ENCODE measurements around the gene PMVK. TPM values are rescaled to one million over a fixed set of nuclear protein-coding genes. Genes with fewer than 3 reads are reported as not detected.
A peak's percentile ranks its signal among the peaks of the same experiment; 100 is the strongest.

PMVK gene
- total and polyA plus RNA-seq, 2 of the 4 experiments (the other 2 are of a cell fraction), result 9.0 to 28.1 TPM

- no peak overlapping the region for H3K4me3 ChIP-seq (ENCODE audit: insufficient read depth, low read depth, low read length)
- intact Hi-C loops (cut with micrococcal nuclease), result no loop called here
- CTCF ChIA-PET, result no interaction called here
Measured at GRCh38 chr1:154906621-154907081, 29.9 kb downstream of the PMVK start.

More at GRCh38 chr1:154906621-154907081, 29.9 kb downstream of the PMVK start:
- no peaks in the 10 kb centered on the region; the same call in 1 of the 2 replicates for H3K4me1 ChIP-seq (ENCODE audit: control insufficient read depth, insufficient read depth, low read length)
- H3K18ac ChIP-seq (ENCODE audit: low read depth, low read length), result no peak overlapping the region
- 96% methylated on average over 4 of the region's 7 CpGs; no CpG with 5 or more reads in 1 of the 2 experiments for WGBS, 2 experiments (ENCODE audit: extremely low coverage in 2 of 2, insufficient read length in 1 of 2)
- H2BK120ac ChIP-seq (ENCODE audit: low read depth, low read length), result no peak overlapping the region
- no peak overlapping the region for H2BK20ac ChIP-seq (ENCODE audit: low read depth, low read length)
- H4K20me1 ChIP-seq (ENCODE audit: insufficient read depth, low read length), result no peaks in the 10 kb centered on the region
- peak overlapping the region; percentile 23 for H2AK9ac ChIP-seq (replicated peaks; ENCODE audit: low read depth, low read length, poor library complexity)
- DNase-seq, result no peak
- H3K23ac ChIP-seq (ENCODE audit: low read depth, low read length), result no peak overlapping the region
- H3K9me1 ChIP-seq (ENCODE audit: insufficient read depth, low read length), result no peaks in the 10 kb centered on the region
- H3K4ac ChIP-seq (ENCODE audit: low read depth, low read length), result no peak overlapping the region
- no peak overlapping the region for H4K5ac ChIP-seq (ENCODE audit: low read depth, low read length)
- no peak overlapping the region for H2BK15ac ChIP-seq (ENCODE audit: low read depth, low read length)
- H4K8ac ChIP-seq (ENCODE audit: low read depth in 2 of 2, low read length in 2 of 2), result no peak overlapping the region
- in situ Hi-C loops (cut with MboI; ENCODE audit: low sequenced_read_pairs), result no loop called here
- no peaks in the 10 kb centered on the region for H3K79me1 ChIP-seq (ENCODE audit: low read depth in 1 of 2, low read length in 2 of 2)
- H3K27me3 ChIP-seq (ENCODE audit: control insufficient read depth, insufficient read depth, low read length), result peaks cover 30% of the 10 kb centered on the region
- no peak overlapping the region for H4K91ac ChIP-seq (ENCODE audit: insufficient read depth, low read depth, low read length)
- H3K27ac ChIP-seq (ENCODE audit: insufficient read depth, low read length), result no peak overlapping the region
- no peak overlapping the region for H2BK5ac ChIP-seq (ENCODE audit: low read depth, low read length, poor library complexity, severe bottlenecking)
- ATAC-seq (ENCODE audit: low read depth), result no peak
- POLR2A ChIA-PET (ENCODE audit: unreplicated experiment), result no interaction called here
- no peak overlapping the region for H3K4me2 ChIP-seq (ENCODE audit: low read depth, low read length)
- H2AFZ ChIP-seq (replicated peaks; ENCODE audit: low read length, poor library complexity), result no peak overlapping the region
- no peak overlapping the region for H2AK5ac ChIP-seq (ENCODE audit: low read depth, low read length)
- H3K9ac ChIP-seq (ENCODE audit: low read depth, low read length), result no peak overlapping the region
- BruUV-seq (replicated peaks), result no TSS peak
- dilution Hi-C loops (cut with HindIII; ENCODE audit: low sequenced_read_pairs, unreplicated experiment), result no loop called here
- H3K36me3 ChIP-seq (ENCODE audit: control insufficient read depth, insufficient read depth, low read length), result no peaks in the 10 kb centered on the region
- no peak overlapping the region for H3K14ac ChIP-seq (replicated peaks; ENCODE audit: low read depth, low read length)
- H3K56ac ChIP-seq (ENCODE audit: extremely low read depth, insufficient read depth, low read length), result no peak overlapping the region
- TF ChIP-seq CTCF (conservative IDR thresholded peaks at IDR 0.05; ENCODE audit: low read depth, low read length) (peak; percentile 28; the same call in 1 of the 2 replicates), RAD21 (IDR thresholded peaks at IDR 0.05; ENCODE audit: low read length) (peak; percentile 48), SMC3 (IDR thresholded peaks at IDR 0.05; ENCODE audit: low read depth, low read length) (0 out of 2 replicates have a peak, but pooled peaks have one; percentile 11), CEBPB (IDR thresholded peaks at IDR 0.05; ENCODE audit: low read depth, low read length) (no peak)
- H3K9me3 ChIP-seq (ENCODE audit: control insufficient read depth, insufficient read depth, low read length), result peaks cover 18% of the 10 kb centered on the region

All from IMR-90 (cell line).